GM06990 (cell line): ENCODE data around the gene CPVL.

Source experiments
- DNase-seq: peaks from one replicate; pipeline ENCODE4 v3.0.0-alpha.2; 2011; ENCODE audit not compliant: insufficient read length; ENCODE audit errors: extremely low read depth
- H3K27me3 ChIP-seq: replicated peaks from 2 replicates; pipeline ENCODE4 v1.6.0; 2011; ENCODE audit warnings: low read length; ENCODE audit not compliant: control insufficient read depth, insufficient read depth
- H3K36me3 ChIP-seq: 2 replicates; pipeline ENCODE4 v1.5.1; 2011; ENCODE audit warnings: low read length; ENCODE audit not compliant: control insufficient read depth, insufficient read depth
- H3K4me3 ChIP-seq: replicated peaks from 2 replicates; pipeline ENCODE4 v1.5.1; 2011; ENCODE audit warnings: low read depth, mild to moderate bottlenecking, control low read depth, low read length
- TF ChIP-seq, protein P1 (sequence below): IDR thresholded peaks from 2 replicates; pipeline ENCODE4 v1.5.1; 2011; ENCODE audit warnings: low read length, control low read depth, mild to moderate bottlenecking, inconsistent platforms; ENCODE audit not compliant: insufficient read depth, poor library complexity, severe bottlenecking

The CPVL gene

DNA sequence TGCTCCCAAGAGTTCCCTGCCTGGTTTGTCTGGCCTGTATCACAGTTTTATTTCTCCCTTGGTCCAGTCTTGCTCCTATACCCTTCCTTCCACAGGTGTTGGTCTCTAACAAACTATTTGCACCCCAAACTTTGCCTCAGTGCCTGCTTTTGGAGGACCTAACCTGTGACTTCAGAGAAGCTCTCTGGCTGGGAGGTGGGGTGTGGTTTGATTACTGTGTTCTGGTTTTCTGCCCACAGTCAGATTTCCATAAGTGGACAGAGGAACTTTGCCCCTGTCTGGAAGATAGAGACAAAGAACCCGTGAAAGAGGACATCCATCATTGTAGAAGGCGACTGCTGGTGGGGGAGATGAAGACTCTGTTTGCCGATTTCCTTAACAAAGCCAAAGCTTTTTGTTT, 132.4 kb downstream of the CPVL start:
- no peaks in the 10 kb centered on the region; the same call in 1 of the 2 replicates for H3K27me3 ChIP-seq
- H3K36me3 ChIP-seq, result no peaks in the 10 kb centered on the region
- no peak overlapping the region for H3K4me3 ChIP-seq
- no peak for DNase-seq
- TF ChIP-seq, protein P1, sequence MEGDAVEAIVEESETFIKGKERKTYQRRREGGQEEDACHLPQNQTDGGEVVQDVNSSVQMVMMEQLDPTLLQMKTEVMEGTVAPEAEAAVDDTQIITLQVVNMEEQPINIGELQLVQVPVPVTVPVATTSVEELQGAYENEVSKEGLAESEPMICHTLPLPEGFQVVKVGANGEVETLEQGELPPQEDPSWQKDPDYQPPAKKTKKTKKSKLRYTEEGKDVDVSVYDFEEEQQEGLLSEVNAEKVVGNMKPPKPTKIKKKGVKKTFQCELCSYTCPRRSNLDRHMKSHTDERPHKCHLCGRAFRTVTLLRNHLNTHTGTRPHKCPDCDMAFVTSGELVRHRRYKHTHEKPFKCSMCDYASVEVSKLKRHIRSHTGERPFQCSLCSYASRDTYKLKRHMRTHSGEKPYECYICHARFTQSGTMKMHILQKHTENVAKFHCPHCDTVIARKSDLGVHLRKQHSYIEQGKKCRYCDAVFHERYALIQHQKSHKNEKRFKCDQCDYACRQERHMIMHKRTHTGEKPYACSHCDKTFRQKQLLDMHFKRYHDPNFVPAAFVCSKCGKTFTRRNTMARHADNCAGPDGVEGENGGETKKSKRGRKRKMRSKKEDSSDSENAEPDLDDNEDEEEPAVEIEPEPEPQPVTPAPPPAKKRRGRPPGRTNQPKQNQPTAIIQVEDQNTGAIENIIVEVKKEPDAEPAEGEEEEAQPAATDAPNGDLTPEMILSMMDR, result no peak

DNA sequence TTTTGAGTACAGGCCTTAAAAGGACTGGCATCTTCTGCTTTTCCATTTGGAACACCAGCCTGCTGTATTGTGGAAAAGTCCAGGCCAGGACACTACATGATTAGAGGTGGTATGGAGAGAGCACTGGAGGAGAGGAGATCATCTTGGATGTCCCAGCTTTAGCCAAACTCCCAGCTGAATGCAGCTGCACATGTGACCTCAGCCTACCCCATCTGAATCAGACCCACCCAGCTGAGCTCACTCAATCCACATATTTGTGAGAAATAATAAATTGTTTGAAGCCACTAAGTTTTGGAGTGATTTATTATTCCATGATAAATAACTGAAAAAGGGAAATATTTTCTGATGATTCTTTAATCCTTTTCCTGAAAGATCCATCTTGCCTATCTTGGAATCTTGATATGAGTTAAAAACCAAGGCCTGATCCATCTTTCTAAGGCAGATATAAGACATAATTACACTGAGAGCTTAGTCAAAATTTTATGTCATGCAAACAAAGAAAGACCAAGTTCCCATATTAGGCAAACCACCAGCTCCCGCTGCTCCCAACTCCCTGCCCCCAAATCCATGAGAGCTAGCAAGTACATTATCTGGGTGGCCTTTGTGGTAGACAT, 133.1 kb downstream of the CPVL start:
- TF ChIP-seq, protein P1, result no peak
- DNase-seq, result no peak
- Histone ChIP-seq H3K36me3 (no peaks in the 10 kb centered on the region), H3K4me3 (no peak overlapping the region), H3K27me3 (no peaks in the 10 kb centered on the region; the same call in 1 of the 2 replicates)

DNA sequence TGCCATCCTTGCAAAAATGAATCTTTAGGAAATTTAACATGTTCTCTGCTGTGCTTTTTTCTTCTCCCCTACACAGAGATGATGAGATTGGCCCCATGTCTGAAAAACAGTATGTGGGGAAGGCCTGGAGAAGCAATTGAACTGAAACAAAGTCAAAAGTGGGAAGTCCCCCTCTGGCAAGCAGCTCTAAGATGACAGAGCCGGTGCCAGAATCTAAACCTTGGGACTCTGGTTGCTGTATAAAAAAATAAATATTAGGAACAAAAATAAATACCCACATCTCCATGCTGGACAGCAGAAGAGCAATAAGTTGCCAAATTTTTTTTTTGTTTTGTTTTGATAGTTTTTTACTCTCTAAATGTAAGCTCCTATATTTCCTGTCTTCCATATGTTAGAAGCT, 136.4 kb downstream of the CPVL start:
- H3K36me3 ChIP-seq, result no peaks in the 10 kb centered on the region
- no peak for DNase-seq
- TF ChIP-seq, protein P1, result no peak

DNA sequence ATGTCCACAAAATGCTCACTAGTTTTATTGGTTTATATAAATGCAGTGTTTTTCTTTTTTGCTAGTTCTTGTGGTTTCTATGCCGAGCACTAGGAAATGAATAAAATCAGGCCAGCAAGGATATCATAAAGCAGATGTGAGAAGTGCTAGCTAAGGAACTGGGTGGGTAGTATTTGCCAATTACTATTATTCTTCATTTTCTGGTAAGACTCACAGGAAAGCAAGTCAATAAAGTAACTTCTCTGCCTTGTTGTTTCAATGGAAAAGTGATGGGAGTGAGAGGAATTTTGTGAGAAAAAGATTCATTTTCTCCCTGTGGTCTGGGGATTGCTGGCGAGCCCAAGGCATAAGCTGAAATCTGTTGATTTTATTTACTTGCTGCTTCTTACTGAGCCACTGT, 137.7 kb downstream of the CPVL start:
- TF ChIP-seq, protein P1, result no peak
- Histone ChIP-seq H3K4me3 (no peak overlapping the region), H3K27me3 (no peaks in the 10 kb centered on the region), H3K36me3 (no peaks in the 10 kb centered on the region)
- no peak for DNase-seq

More for the DNA sequence above, 136.4 kb downstream of the CPVL start:
- H3K27me3 ChIP-seq, result no peaks in the 10 kb centered on the region; the same call in 1 of the 2 replicates
- H3K4me3 ChIP-seq, result no peak overlapping the region

DNA sequence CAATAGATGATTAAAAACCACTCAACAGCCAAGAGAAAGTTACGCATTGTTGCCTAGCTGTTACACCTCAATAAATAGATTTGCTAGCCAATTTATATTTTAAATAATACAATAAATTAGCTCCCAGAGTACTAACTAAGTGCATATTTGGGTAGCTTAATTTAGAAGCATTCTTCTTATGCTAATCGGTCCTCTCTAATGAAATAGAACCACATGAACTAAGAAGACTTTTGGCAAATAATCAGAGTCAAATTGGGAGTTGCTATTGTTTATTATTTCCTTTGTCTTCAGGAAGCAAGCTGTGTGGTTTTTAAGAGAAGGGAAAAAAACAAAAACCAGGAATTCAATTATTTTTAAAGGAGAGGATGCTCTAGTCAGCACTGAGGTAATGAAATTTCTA, 139.2 kb downstream of the CPVL start:
- H3K4me3 ChIP-seq, result no peak overlapping the region
- TF ChIP-seq, protein P1, result no peak
- no peaks in the 10 kb centered on the region for H3K36me3 ChIP-seq
- no peaks in the 10 kb centered on the region for H3K27me3 ChIP-seq
- no peak for DNase-seq

DNA sequence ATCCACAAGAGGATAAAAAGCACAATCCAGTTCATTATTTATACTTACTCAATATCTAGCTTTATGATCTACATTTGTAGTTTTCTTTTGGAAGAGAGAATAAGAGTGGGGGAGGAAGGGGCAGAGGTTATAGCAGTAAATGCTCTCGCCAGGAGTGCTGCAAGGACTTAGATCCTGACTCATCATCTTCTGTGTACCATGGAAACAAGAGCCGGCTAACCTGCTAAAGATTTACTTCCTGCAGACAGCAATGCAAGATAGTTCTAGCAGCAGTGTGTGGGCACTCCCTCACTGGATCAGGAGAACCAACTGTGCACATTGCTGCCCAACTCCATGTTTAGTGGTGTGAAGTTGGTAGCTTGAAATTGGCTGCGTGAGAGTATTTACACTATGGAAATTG, 140.5 kb downstream of the CPVL start:
- no peak for DNase-seq
- TF ChIP-seq, protein P1, result no peak
- Histone ChIP-seq H3K27me3 (no peaks in the 10 kb centered on the region), H3K36me3 (no peaks in the 10 kb centered on the region), H3K4me3 (no peak overlapping the region)
